ENCODE data around the gene RPS19.

Gene RPS19

DNA sequence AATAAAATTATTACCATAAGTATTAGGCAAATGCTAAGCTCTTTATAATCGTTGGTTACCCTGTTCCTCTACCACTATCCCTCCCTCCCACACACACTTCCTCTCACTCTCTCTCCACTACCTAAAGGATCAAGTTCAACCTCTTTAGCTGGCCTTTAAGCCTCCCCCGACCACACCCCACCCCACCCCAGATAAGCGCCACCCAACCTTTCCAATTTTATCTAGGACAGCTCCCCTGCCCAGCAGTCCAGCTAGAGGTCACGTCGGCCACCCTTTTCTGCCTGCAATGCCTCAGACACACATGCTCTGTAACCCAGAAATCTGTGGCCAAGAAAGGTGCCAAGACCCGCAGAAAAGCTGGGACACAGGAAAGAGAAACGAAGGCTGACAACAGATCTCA lies 16.7 kb upstream of the RPS19 start:
- Histone ChIP-seq H3K36me3 (ENCODE audit: control insufficient read depth, insufficient read depth, low read length) (no peaks in the 10 kb centered on the region), H3K4me1 (ENCODE audit: control insufficient read depth, insufficient read depth, low read length, poor library complexity, severe bottlenecking) (no peaks in the 10 kb centered on the region), H3K4me3 (ENCODE audit: extremely low read depth, insufficient read depth, low read length, poor library complexity, severe bottlenecking) (no peak overlapping the region), H3K9me3 (ENCODE audit: control insufficient read depth, low read length) (no peaks in the 10 kb centered on the region), H3K27ac (ENCODE audit: low read depth, low read length, severe bottlenecking) (no peak overlapping the region)
- WGBS, 2 experiments (ENCODE audit: insufficient coverage in 2 of 2) = 79 to 82% methylated on average over 5 to 7 of the region's 7 CpGs

DNA sequence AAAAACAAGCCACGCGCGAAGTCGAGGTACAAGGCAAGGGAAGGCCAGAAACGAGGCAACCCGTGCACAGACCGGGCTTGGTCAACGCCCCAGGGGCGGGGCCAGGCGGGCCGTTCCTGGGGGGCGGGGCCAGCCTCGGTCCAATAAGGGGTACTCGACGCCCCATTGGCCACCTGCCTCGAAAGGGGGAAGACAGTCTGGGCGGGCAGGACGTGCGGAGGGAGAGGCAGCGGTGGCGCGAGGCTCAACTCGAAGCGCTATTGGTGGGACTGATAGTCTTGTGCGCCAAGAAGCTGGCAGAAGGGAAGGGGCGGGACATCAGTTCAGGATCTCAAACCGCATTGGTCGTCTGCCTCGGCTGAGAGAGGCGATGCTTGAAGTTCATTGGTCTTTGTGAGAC lies 15.5 kb upstream of the RPS19 start, which contains the start of gene LYPD4:
Gene LYPD4, minus strand, starts transcription at position 83 of the 400 bp plus-strand sequence. CDS start 5,398 bp downstream, outside the sequence.
- no peaks in the 10 kb centered on the region for H3K9me3 ChIP-seq (ENCODE audit: control insufficient read depth, low read length)
- H3K36me3 ChIP-seq (ENCODE audit: control insufficient read depth, insufficient read depth, low read length) = no peaks in the 10 kb centered on the region
- H3K4me1 ChIP-seq (ENCODE audit: control insufficient read depth, insufficient read depth, low read length, poor library complexity, severe bottlenecking) = no peaks in the 10 kb centered on the region
- no peak within 1 kb of the TSS for H3K27ac ChIP-seq (ENCODE audit: low read depth, low read length, severe bottlenecking)
- WGBS, 2 experiments (ENCODE audit: insufficient coverage in 2 of 2) = 82 to 87% methylated on average over 29 to 30 of the region's 30 CpGs
- no peak within 1 kb of the TSS for H3K4me3 ChIP-seq (ENCODE audit: extremely low read depth, insufficient read depth, low read length, poor library complexity, severe bottlenecking)

GRCh38 chr19:41845001-41845050 lies 15.2 kb upstream of the RPS19 start, which contains the start of gene DMRTC2:
TSS of gene DMRTC2 (plus strand) at chr19:41845042. CDS start at chr19:41847429, 2,387 bp downstream.
- H3K4me1 ChIP-seq (ENCODE audit: control insufficient read depth, insufficient read depth, low read length, poor library complexity, severe bottlenecking) = no peaks in the 10 kb centered on the region
- no peaks in the 10 kb centered on the region for H3K9me3 ChIP-seq (ENCODE audit: control insufficient read depth, low read length)
- no peak within 1 kb of the TSS for H3K4me3 ChIP-seq (ENCODE audit: extremely low read depth, insufficient read depth, low read length, poor library complexity, severe bottlenecking)
- 90 to 98% methylated on average over 3 of the region's 3 CpGs for WGBS, 2 experiments (ENCODE audit: insufficient coverage in 2 of 2)
- H3K27ac ChIP-seq (ENCODE audit: low read depth, low read length, severe bottlenecking) = no peak within 1 kb of the TSS
- H3K36me3 ChIP-seq (ENCODE audit: control insufficient read depth, insufficient read depth, low read length) = no peaks in the 10 kb centered on the region

DNA sequence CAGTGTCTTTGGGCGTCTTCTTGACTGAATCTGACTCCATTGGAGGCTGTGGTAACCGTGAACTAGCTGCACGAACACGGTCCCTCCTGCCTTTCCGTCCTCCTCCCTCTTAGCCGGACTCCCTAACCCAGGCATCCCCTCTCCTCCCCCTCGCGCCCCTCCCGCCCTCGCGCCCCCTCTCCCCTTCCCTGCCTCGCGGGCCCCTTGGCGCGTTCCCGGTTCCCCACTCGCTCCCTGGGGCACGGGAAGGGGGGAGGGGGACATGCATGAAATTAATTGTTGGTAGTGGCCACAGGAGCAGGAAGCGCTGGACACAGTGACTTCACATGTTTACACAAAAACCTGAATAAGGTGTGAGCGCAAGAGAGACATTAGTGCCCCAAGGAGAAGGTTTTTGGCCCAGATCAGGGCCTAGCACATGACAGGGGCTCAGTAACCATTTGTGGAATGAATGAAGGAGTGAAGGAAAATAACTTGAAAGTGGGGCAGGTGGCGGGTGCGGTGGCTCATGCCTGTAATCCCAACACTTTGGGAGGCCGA lies 14.9 kb upstream of the RPS19 start:
- H3K4me1 ChIP-seq (ENCODE audit: control insufficient read depth, insufficient read depth, low read length, poor library complexity, severe bottlenecking) = no peaks in the 10 kb centered on the region

GRCh38 chr19:41847351-41848105 lies 12.5 kb upstream of the RPS19 start:
- no peaks in the 10 kb centered on the region for H3K4me1 ChIP-seq (ENCODE audit: control insufficient read depth, insufficient read depth, low read length, poor library complexity, severe bottlenecking)
- H3K4me3 ChIP-seq (ENCODE audit: extremely low read depth, insufficient read depth, low read length, poor library complexity, severe bottlenecking) = no peak overlapping the region
- H3K36me3 ChIP-seq (ENCODE audit: control insufficient read depth, insufficient read depth, low read length) = no peaks in the 10 kb centered on the region
- 82 to 90% methylated on average over 14 to 18 of the region's 19 CpGs for WGBS, 2 experiments (ENCODE audit: insufficient coverage in 2 of 2)
- no peak overlapping the region for H3K27ac ChIP-seq (ENCODE audit: low read depth, low read length, severe bottlenecking)
- no peaks in the 10 kb centered on the region for H3K9me3 ChIP-seq (ENCODE audit: control insufficient read depth, low read length)

More for the DNA sequence above, 14.9 kb upstream of the RPS19 start:
- WGBS, 2 experiments (ENCODE audit: insufficient coverage in 2 of 2) = 90 to 95% methylated on average over 6 to 11 of the region's 23 CpGs
- H3K9me3 ChIP-seq (ENCODE audit: control insufficient read depth, low read length) = no peaks in the 10 kb centered on the region
- no peaks in the 10 kb centered on the region for H3K36me3 ChIP-seq (ENCODE audit: control insufficient read depth, insufficient read depth, low read length)
- no peak overlapping the region for H3K4me3 ChIP-seq (ENCODE audit: extremely low read depth, insufficient read depth, low read length, poor library complexity, severe bottlenecking)
- H3K27ac ChIP-seq (ENCODE audit: low read depth, low read length, severe bottlenecking) = no peak overlapping the region

- H3K4me1 ChIP-seq (ENCODE audit: control insufficient read depth, insufficient read depth, low read length, poor library complexity, severe bottlenecking) = no peaks in the 10 kb centered on the region
- 80 to 84% methylated on average over 5 of the region's 6 CpGs for WGBS, 2 experiments (ENCODE audit: insufficient coverage in 2 of 2)
Observed at GRCh38 chr19:41848666-41849065, 11.4 kb upstream of the RPS19 start.

DNA sequence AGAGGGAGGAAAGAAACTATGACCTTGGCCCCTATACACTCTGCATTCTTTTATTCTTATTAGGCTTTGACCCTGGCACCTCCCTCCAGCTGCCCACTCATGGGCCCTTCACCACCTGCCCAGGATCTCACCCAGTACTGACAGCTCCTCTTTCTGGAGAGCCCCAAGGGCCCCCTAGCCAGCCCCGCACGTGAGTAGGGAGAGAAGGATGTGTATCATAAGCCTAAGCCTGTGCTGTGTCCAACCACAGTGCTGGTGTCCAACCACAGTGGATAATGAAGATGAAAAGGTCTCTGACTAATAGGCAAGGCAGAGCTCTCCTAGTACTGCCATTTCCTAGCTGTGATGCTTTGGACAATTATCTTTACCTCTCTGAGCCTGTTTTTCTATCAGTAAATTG lies 11.0 kb upstream of the RPS19 start:
- 83% methylated on average over 1 of the region's 2 CpGs; no CpG with 5 or more reads in 1 of the 2 experiments for WGBS, 2 experiments (ENCODE audit: insufficient coverage in 2 of 2)
- Histone ChIP-seq H3K4me3 (ENCODE audit: extremely low read depth, insufficient read depth, low read length, poor library complexity, severe bottlenecking) (no peak overlapping the region), H3K4me1 (ENCODE audit: control insufficient read depth, insufficient read depth, low read length, poor library complexity, severe bottlenecking) (no peaks in the 10 kb centered on the region), H3K27ac (ENCODE audit: low read depth, low read length, severe bottlenecking) (no peak overlapping the region), H3K9me3 (ENCODE audit: control insufficient read depth, low read length) (no peaks in the 10 kb centered on the region), H3K36me3 (ENCODE audit: control insufficient read depth, insufficient read depth, low read length) (no peaks in the 10 kb centered on the region)

More at GRCh38 chr19:41848666-41849065, 11.4 kb upstream of the RPS19 start:
- Histone ChIP-seq H3K9me3 (ENCODE audit: control insufficient read depth, low read length) (no peaks in the 10 kb centered on the region), H3K4me3 (ENCODE audit: extremely low read depth, insufficient read depth, low read length, poor library complexity, severe bottlenecking) (no peak overlapping the region), H3K36me3 (ENCODE audit: control insufficient read depth, insufficient read depth, low read length) (no peaks in the 10 kb centered on the region), H3K27ac (ENCODE audit: low read depth, low read length, severe bottlenecking) (no peak overlapping the region)

- WGBS, 2 experiments (ENCODE audit: insufficient coverage in 2 of 2) = 76 to 100% methylated on average over 1 to 4 of the region's 5 CpGs
- Histone ChIP-seq H3K4me1 (ENCODE audit: control insufficient read depth, insufficient read depth, low read length, poor library complexity, severe bottlenecking) (no peaks in the 10 kb centered on the region), H3K27ac (ENCODE audit: low read depth, low read length, severe bottlenecking) (no peak overlapping the region), H3K4me3 (ENCODE audit: extremely low read depth, insufficient read depth, low read length, poor library complexity, severe bottlenecking) (no peak overlapping the region), H3K36me3 (ENCODE audit: control insufficient read depth, insufficient read depth, low read length) (no peaks in the 10 kb centered on the region), H3K9me3 (ENCODE audit: control insufficient read depth, low read length) (no peaks in the 10 kb centered on the region)
Observed at GRCh38 chr19:41850381-41850780, 9.7 kb upstream of the RPS19 start.

GRCh38 chr19:41851456-41851855 lies 8.6 kb upstream of the RPS19 start:
- Histone ChIP-seq H3K36me3 (ENCODE audit: control insufficient read depth, insufficient read depth, low read length) (no peaks in the 10 kb centered on the region), H3K27ac (ENCODE audit: low read depth, low read length, severe bottlenecking) (no peak overlapping the region), H3K4me3 (ENCODE audit: extremely low read depth, insufficient read depth, low read length, poor library complexity, severe bottlenecking) (no peak overlapping the region), H3K4me1 (ENCODE audit: control insufficient read depth, insufficient read depth, low read length, poor library complexity, severe bottlenecking) (no peaks in the 10 kb centered on the region), H3K9me3 (ENCODE audit: control insufficient read depth, low read length) (no peaks in the 10 kb centered on the region)
- WGBS, 2 experiments (ENCODE audit: insufficient coverage in 2 of 2) = 36 to 55% methylated on average over 3 of the region's 4 CpGs

DNA sequence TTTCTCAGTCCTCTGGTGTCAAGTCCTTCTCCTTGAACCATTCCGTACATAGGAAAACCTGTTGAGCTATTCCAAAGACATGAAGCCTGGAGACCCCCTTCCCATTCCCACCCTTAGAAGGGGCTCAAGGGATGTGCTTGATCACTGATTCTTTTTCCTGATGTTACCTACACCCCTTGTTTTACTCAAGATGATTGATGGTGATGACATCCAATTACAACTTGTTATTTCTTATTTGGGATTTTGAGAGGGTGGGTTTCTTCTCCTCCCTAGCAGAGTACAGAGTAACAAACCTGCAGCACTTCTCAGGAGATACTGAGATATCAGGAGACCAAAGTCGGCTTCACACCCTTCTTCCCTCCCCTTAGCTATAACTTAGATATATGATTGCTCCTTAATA lies 6.7 kb upstream of the RPS19 start:
- Histone ChIP-seq H3K27ac (ENCODE audit: low read depth, low read length, severe bottlenecking) (no peak overlapping the region), H3K4me3 (ENCODE audit: extremely low read depth, insufficient read depth, low read length, poor library complexity, severe bottlenecking) (no peak overlapping the region), H3K4me1 (ENCODE audit: control insufficient read depth, insufficient read depth, low read length, poor library complexity, severe bottlenecking) (no peaks in the 10 kb centered on the region), H3K36me3 (ENCODE audit: control insufficient read depth, insufficient read depth, low read length) (no peaks in the 10 kb centered on the region), H3K9me3 (ENCODE audit: control insufficient read depth, low read length) (no peaks in the 10 kb centered on the region)
- WGBS, 2 experiments (ENCODE audit: insufficient coverage in 2 of 2) = 67% methylated on average over 1 of the region's 2 CpGs; no CpG with 5 or more reads in 1 of the 2 experiments

- Histone ChIP-seq H3K4me3 (ENCODE audit: extremely low read depth, insufficient read depth, low read length, poor library complexity, severe bottlenecking) (no peak overlapping the region), H3K9me3 (ENCODE audit: control insufficient read depth, low read length) (no peaks in the 10 kb centered on the region), H3K27ac (ENCODE audit: low read depth, low read length, severe bottlenecking) (no peak overlapping the region), H3K4me1 (ENCODE audit: control insufficient read depth, insufficient read depth, low read length, poor library complexity, severe bottlenecking) (no peaks in the 10 kb centered on the region), H3K36me3 (ENCODE audit: control insufficient read depth, insufficient read depth, low read length) (no peaks in the 10 kb centered on the region)
- 33 to 61% methylated on average over 1 to 2 of the region's 2 CpGs for whole genome bisulfite sequencing, 2 experiments (ENCODE audit: insufficient coverage in 2 of 2)
Observed at GRCh38 chr19:41853768-41854167, 6.3 kb upstream of the RPS19 start.
